IMR-90 (cell line): ENCODE results near the gene TEX38. TPM values are rescaled to one million over a fixed set of nuclear protein-coding genes. Genes with fewer than 3 reads are reported as not detected.

ENCODE experiments used
- ATAC-seq: fragments of 200-7000 bp; cut with Tn5 transposase; 2 replicates; pipeline ENCODE4 v1.9.1; 2020; ENCODE audit warnings: low read depth, mild to moderate bottlenecking, moderate library complexity
- BruUV-seq: library from RNA; stranded (reverse); fragments of 400-500 nt; replicated peaks from 2 replicates; lab custom pipeline; 2021; lab: Mats Ljungman, UMichigan
- CTCF ChIA-PET: fragments of 300-600 bp; formaldehyde crosslinking; extraction: SDS; loops from one replicate; lab custom pipeline; 2021; ENCODE audit warnings: antibody characterized with exemption; lab: Yijun Ruan, JAX
- POLR2A ChIA-PET: fragments of 300-600 bp; sonication (Branson Sonifier 250); formaldehyde crosslinking; loops from one replicate; lab custom pipeline; 2022; ENCODE audit warnings: antibody characterized with exemption; ENCODE audit not compliant: unreplicated experiment; lab: Charles Lee
- DNase-seq: peaks from one replicate; pipeline ENCODE4 v3.0.0; 2013
- H2AFZ ChIP-seq: replicated peaks from 2 replicates; pipeline ENCODE3; 2013; ENCODE audit warnings: low read length, mild to moderate bottlenecking; ENCODE audit not compliant: poor library complexity
- H2AK5ac ChIP-seq: 2 replicates; pipeline ENCODE4 v1.6.1; 2013; ENCODE audit warnings: low read depth, low read length, inconsistent platforms
- H2AK9ac ChIP-seq: replicated peaks from 2 replicates; pipeline ENCODE3; 2013; ENCODE audit warnings: mild to moderate bottlenecking, low read depth, low read length, moderate library complexity; ENCODE audit not compliant: poor library complexity
- H2BK120ac ChIP-seq: 2 replicates; pipeline ENCODE4 v1.6.1; 2013; ENCODE audit warnings: low read depth, low read length, inconsistent platforms
- H2BK15ac ChIP-seq: 3 replicates; pipeline ENCODE4 v1.6.1; 2013; ENCODE audit warnings: low read depth, low read length, inconsistent platforms
- H2BK20ac ChIP-seq: 2 replicates; pipeline ENCODE4 v1.6.1; 2013; ENCODE audit warnings: low read depth, mild to moderate bottlenecking, inconsistent platforms, low read length, moderate library complexity
- H2BK5ac ChIP-seq: 2 replicates; pipeline ENCODE4 v1.6.1; 2013; ENCODE audit warnings: mild to moderate bottlenecking, low read depth, low read length, inconsistent platforms; ENCODE audit not compliant: poor library complexity, severe bottlenecking
- H3K14ac ChIP-seq: replicated peaks from 2 replicates; pipeline ENCODE4 v1.6.1; 2013; ENCODE audit warnings: low read depth, low read length, inconsistent platforms
- H3K18ac ChIP-seq: 2 replicates; pipeline ENCODE4 v1.6.1; 2013; ENCODE audit warnings: low read depth, low read length, control low read depth
- H3K23ac ChIP-seq: 2 replicates; pipeline ENCODE4 v1.6.1; 2013; ENCODE audit warnings: low read depth, low read length, inconsistent platforms
- H3K27ac ChIP-seq: 2 replicates; pipeline ENCODE4 v1.5.1; 2013; ENCODE audit warnings: mild to moderate bottlenecking, control low read depth, low read length; ENCODE audit not compliant: insufficient read depth
- H3K27me3 ChIP-seq: 2 replicates; pipeline ENCODE4 v1.6.1; 2013; ENCODE audit warnings: low read length; ENCODE audit not compliant: control insufficient read depth, insufficient read depth
- H3K36me3 ChIP-seq: 2 replicates; pipeline ENCODE4 v1.6.1; 2013; ENCODE audit warnings: low read length, mixed read lengths; ENCODE audit not compliant: control insufficient read depth, insufficient read depth
- H3K4ac ChIP-seq: 2 replicates; pipeline ENCODE4 v1.6.1; 2013; ENCODE audit warnings: low read depth, low read length, inconsistent platforms
- H3K4me1 ChIP-seq: 2 replicates; pipeline ENCODE4 v1.6.1; 2013; ENCODE audit warnings: low read length, mixed read lengths; ENCODE audit not compliant: control insufficient read depth, insufficient read depth
- H3K4me2 ChIP-seq: 2 replicates; pipeline ENCODE4 v1.6.1; 2013; ENCODE audit warnings: low read depth, mild to moderate bottlenecking, control low read depth, low read length, moderate library complexity
- H3K4me3 ChIP-seq: 2 replicates; pipeline ENCODE4 v1.5.1; 2013; ENCODE audit warnings: low read depth, mild to moderate bottlenecking, control low read depth, low read length, moderate library complexity; ENCODE audit not compliant: insufficient read depth
- H3K56ac ChIP-seq: 2 replicates; pipeline ENCODE4 v1.6.1; 2013; ENCODE audit warnings: low read length, inconsistent platforms; ENCODE audit not compliant: insufficient read depth; ENCODE audit errors: extremely low read depth
- H3K79me1 ChIP-seq, 2 experiments: 2 replicates each; pipeline ENCODE4 v1.6.1; 2013; ENCODE audit warnings: low read length in 2 of 2, inconsistent platforms in 1 of 2, low read depth in 1 of 2
- H3K9ac ChIP-seq: 2 replicates; pipeline ENCODE4 v1.6.1; 2013; ENCODE audit warnings: low read depth, low read length, control low read depth
- H3K9me1 ChIP-seq: 2 replicates; pipeline ENCODE4 v1.6.1; 2013; ENCODE audit warnings: low read length, inconsistent platforms; ENCODE audit not compliant: insufficient read depth
- H3K9me3 ChIP-seq: 2 replicates; pipeline ENCODE4 v1.6.1; 2013; ENCODE audit warnings: low read length; ENCODE audit not compliant: control insufficient read depth, insufficient read depth
- H4K20me1 ChIP-seq: 2 replicates; pipeline ENCODE4 v1.6.1; 2013; ENCODE audit warnings: low read length, inconsistent platforms; ENCODE audit not compliant: insufficient read depth
- H4K5ac ChIP-seq: 2 replicates; pipeline ENCODE4 v1.6.1; 2013; ENCODE audit warnings: mild to moderate bottlenecking, low read depth, low read length, control low read depth
- H4K8ac ChIP-seq, 2 experiments: 2 replicates each; pipeline ENCODE4 v1.6.1; 2013; ENCODE audit warnings: low read depth in 2 of 2, low read length in 2 of 2, control low read depth in 1 of 2, inconsistent platforms in 1 of 2
- H4K91ac ChIP-seq: 2 replicates; pipeline ENCODE4 v1.6.1; 2013; ENCODE audit warnings: low read depth, low read length, inconsistent platforms; ENCODE audit not compliant: insufficient read depth
- BHLHE40 ChIP-seq: fragments of 150-350 bp; IDR thresholded peaks from 2 replicates; pipeline ENCODE4 v1.6.1; 2016; ENCODE audit warnings: mild to moderate bottlenecking, low read depth, low read length
- CEBPB ChIP-seq: IDR thresholded peaks from 2 replicates; pipeline ENCODE4 v1.6.1; 2012; ENCODE audit warnings: low read depth, low read length, improper control_type of control experiment
- CHD1 ChIP-seq: IDR thresholded peaks from 2 replicates; pipeline ENCODE4 v1.6.1; 2012; ENCODE audit warnings: low read depth, low read length, improper control_type of control experiment
- FOS ChIP-seq: fragments of 150-350 bp; IDR thresholded peaks from 2 replicates; pipeline ENCODE4 v1.6.1; 2016; ENCODE audit warnings: low read depth, low read length
- MAFK ChIP-seq: IDR thresholded peaks from 2 replicates; pipeline ENCODE4 v1.6.1; 2012; ENCODE audit warnings: low read depth, low read length, improper control_type of control experiment
- MAZ ChIP-seq: IDR thresholded peaks from 2 replicates; pipeline ENCODE4 v1.6.1; 2012; ENCODE audit warnings: low read depth, mild to moderate bottlenecking, low read length, improper control_type of control experiment, moderate library complexity, borderline replicate concordance
- MXI1 ChIP-seq: IDR thresholded peaks from 2 replicates; pipeline ENCODE4 v1.6.1; 2012; ENCODE audit warnings: low read depth, mild to moderate bottlenecking, low read length, moderate library complexity, borderline replicate concordance
- NFE2L2 ChIP-seq: fragments of 150-350 bp; IDR thresholded peaks from 2 replicates; pipeline ENCODE4 v1.6.1; 2016; ENCODE audit warnings: low read depth, mild to moderate bottlenecking, low read length
- POLR2A ChIP-seq: IDR thresholded peaks from 2 replicates; pipeline ENCODE4 v1.6.1; 2012; ENCODE audit warnings: mild to moderate bottlenecking, low read depth, low read length
- RAD21 ChIP-seq: IDR thresholded peaks from 2 replicates; pipeline ENCODE4 v1.6.1; 2012; ENCODE audit warnings: low read length, improper control_type of control experiment
- RCOR1 ChIP-seq: IDR thresholded peaks from 2 replicates; pipeline ENCODE4 v1.6.1; 2012; ENCODE audit warnings: mild to moderate bottlenecking, low read length, improper control_type of control experiment; ENCODE audit not compliant: insufficient replicate concordance
- RFX5 ChIP-seq: IDR thresholded peaks from 2 replicates; pipeline ENCODE4 v1.8.0; 2012; ENCODE audit warnings: low read depth, mild to moderate bottlenecking, low read length, moderate library complexity
- SMC3 ChIP-seq: fragments of 150-350 bp; IDR thresholded peaks from 2 replicates; pipeline ENCODE4 v1.6.1; 2016; ENCODE audit warnings: low read depth, mild to moderate bottlenecking, antibody characterized with exemption, low read length, moderate library complexity
- WGBS, 2 experiments: methylation state at CpG; one replicate each; pipeline versions ENCODE4 v1.1.5 to v1.1.7; 2013; ENCODE audit warnings: missing lambda C conversion rate in 2 of 2; ENCODE audit not compliant: insufficient read length in 1 of 2; ENCODE audit errors: extremely low coverage in 2 of 2; 5-methylcytosine and 5-hydroxymethylcytosine counted together
- dilution Hi-C: fragments of 300-500 bp; cut with HindIII; formaldehyde crosslinking; loops from one replicate; pipeline ENCODE4 v1.14.3; 2018; ENCODE audit warnings: low sequenced_read_pairs; ENCODE audit not compliant: unreplicated experiment
- in situ Hi-C: fragments of 300-500 bp; cut with MboI; formaldehyde crosslinking; loops from 3 replicates; pipeline ENCODE4 v1.14.3; 2019; ENCODE audit warnings: low sequenced_read_pairs, inconsistent platforms, mixed read lengths
- intact Hi-C: fragments of 100-400 bp; cut with micrococcal nuclease; formaldehyde crosslinking; loops from 2 replicates; pipeline ENCODE4 v1.10.0; 2022
- polyA plus RNA-seq, 3 experiments: library from polyadenylated mRNA; depleted of rRNA; stranded (reverse); fragments of >200 nt; gene quantifications; 2 replicates each; pipeline ENCODE4 v1.2.3, GENCODE V29; 2012; ENCODE audit warnings: low replicate concordance in 1 of 3
- total RNA-seq: library from RNA; depleted of rRNA; stranded (reverse); fragments of >200 nt; gene quantifications from 2 replicates; pipeline ENCODE4 v1.2.3, GENCODE V29; 2012
- TF ChIP-seq, protein P1 (sequence below): conservative IDR thresholded peaks from 2 replicates; pipeline ENCODE4 v1.5.1; 2012; ENCODE audit warnings: mild to moderate bottlenecking, low read depth, low read length, improper control_type of control experiment
- TF ChIP-seq, protein P2 (sequence below): fragments of 150-350 bp; IDR thresholded peaks from 2 replicates; pipeline ENCODE4 v1.6.1; 2017; ENCODE audit warnings: mild to moderate bottlenecking, antibody characterized with exemption, low read length, low read depth
- TF ChIP-seq, protein P3 (sequence below): fragments of 150-350 bp; IDR thresholded peaks from 2 replicates; pipeline ENCODE4 v1.6.1; 2016; ENCODE audit warnings: low read depth, mild to moderate bottlenecking, low read length, moderate library complexity, borderline replicate concordance

TEX38 gene
- total and polyA plus RNA-seq, 2 of the 4 experiments (the other 2 are of a cell fraction) = not detected

DNA sequence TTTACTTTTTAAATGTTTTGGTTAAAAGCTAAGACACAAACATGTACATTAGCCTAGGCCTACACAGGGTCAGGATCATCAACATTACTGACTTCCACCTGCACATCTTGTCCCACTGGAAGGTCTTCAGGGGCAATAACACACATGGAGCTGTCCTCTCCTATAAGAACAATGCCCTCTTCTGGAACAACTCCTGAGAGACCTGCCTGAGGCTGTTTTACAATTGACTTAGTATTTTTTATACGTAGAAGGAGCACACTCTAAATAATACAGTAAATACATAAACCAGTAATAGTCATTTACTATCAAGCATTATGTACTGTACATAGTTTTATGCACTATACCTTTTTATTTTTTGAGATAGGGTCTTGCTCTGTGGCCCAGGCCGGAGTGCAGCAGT, 40.9 kb upstream of the TEX38 start:
- BruUV-seq = no TSS peak
- Histone ChIP-seq H2AFZ (no peak overlapping the region), H3K9me3 (no peaks in the 10 kb centered on the region), H3K23ac (no peak overlapping the region), H4K20me1 (no peaks in the 10 kb centered on the region), H4K5ac (no peak overlapping the region), H4K8ac (no peak overlapping the region), H3K36me3 (peaks cover 17% of the 10 kb centered on the region), H3K14ac (no peak overlapping the region), H3K4me3 (no peak overlapping the region), H3K4me1 (no peaks in the 10 kb centered on the region), H2BK120ac (no peak overlapping the region), H3K27me3 (no peaks in the 10 kb centered on the region), H2BK15ac (no peak overlapping the region), H4K91ac (no peak overlapping the region), H2BK20ac (no peak overlapping the region), H2AK9ac (no peak overlapping the region), H3K79me1 (no peaks in the 10 kb centered on the region), H3K9ac (no peak overlapping the region), H3K9me1 (no peaks in the 10 kb centered on the region; the same call in 1 of the 2 replicates), H3K18ac (no peak overlapping the region), H2AK5ac (no peak overlapping the region), H3K56ac (no peak overlapping the region), H2BK5ac (no peak overlapping the region), H3K27ac (no peak overlapping the region), H3K4ac (no peak overlapping the region), H3K4me2 (no peak overlapping the region)
- no peak for ATAC-seq
- in situ Hi-C loops (no loop called here), intact Hi-C loops (no loop called here), dilution Hi-C loops (no loop called here)
- ChIA-PET CTCF (interaction anchor here (0.7 to 1.1 kb wide), 2 partner anchors 9 to 10 kb away, joined by 3 read pairs; no protein-coding TSS in a partner anchor), POLR2A (no interaction called here)
- DNase-seq = no peak
- TF ChIP-seq RAD21 (no peak), MAZ (no peak), SMC3 (no peak), CEBPB (no peak), POLR2A (no peak), BHLHE40 (no peak), MAFK (no peak), NFE2L2 (no peak), FOS (no peak), RCOR1 (no peak), RFX5 (no peak), CHD1 (no peak), MXI1 (no peak)
- TF ChIP-seq, protein P1, sequence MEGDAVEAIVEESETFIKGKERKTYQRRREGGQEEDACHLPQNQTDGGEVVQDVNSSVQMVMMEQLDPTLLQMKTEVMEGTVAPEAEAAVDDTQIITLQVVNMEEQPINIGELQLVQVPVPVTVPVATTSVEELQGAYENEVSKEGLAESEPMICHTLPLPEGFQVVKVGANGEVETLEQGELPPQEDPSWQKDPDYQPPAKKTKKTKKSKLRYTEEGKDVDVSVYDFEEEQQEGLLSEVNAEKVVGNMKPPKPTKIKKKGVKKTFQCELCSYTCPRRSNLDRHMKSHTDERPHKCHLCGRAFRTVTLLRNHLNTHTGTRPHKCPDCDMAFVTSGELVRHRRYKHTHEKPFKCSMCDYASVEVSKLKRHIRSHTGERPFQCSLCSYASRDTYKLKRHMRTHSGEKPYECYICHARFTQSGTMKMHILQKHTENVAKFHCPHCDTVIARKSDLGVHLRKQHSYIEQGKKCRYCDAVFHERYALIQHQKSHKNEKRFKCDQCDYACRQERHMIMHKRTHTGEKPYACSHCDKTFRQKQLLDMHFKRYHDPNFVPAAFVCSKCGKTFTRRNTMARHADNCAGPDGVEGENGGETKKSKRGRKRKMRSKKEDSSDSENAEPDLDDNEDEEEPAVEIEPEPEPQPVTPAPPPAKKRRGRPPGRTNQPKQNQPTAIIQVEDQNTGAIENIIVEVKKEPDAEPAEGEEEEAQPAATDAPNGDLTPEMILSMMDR = no peak
- TF ChIP-seq, protein P2, sequence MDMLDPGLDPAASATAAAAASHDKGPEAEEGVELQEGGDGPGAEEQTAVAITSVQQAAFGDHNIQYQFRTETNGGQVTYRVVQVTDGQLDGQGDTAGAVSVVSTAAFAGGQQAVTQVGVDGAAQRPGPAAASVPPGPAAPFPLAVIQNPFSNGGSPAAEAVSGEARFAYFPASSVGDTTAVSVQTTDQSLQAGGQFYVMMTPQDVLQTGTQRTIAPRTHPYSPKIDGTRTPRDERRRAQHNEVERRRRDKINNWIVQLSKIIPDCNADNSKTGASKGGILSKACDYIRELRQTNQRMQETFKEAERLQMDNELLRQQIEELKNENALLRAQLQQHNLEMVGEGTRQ = no peak
- TF ChIP-seq, protein P3, sequence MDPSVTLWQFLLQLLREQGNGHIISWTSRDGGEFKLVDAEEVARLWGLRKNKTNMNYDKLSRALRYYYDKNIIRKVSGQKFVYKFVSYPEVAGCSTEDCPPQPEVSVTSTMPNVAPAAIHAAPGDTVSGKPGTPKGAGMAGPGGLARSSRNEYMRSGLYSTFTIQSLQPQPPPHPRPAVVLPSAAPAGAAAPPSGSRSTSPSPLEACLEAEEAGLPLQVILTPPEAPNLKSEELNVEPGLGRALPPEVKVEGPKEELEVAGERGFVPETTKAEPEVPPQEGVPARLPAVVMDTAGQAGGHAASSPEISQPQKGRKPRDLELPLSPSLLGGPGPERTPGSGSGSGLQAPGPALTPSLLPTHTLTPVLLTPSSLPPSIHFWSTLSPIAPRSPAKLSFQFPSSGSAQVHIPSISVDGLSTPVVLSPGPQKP = no peak
- WGBS, 2 experiments = no CpG with 5 or more reads among the region's 2 CpGs
